Fibroblast of pulmonary artery (primary cell): ENCODE measurements around the gene ZNF274.

ENCODE experiments used
- DNase-seq: peaks from one replicate; pipeline ENCODE4 v3.0.0-alpha.2; 2010; ENCODE audit warnings: low read depth
- H3K4me3 ChIP-seq: replicated peaks from 2 replicates; pipeline ENCODE4 v1.5.1; 2011; ENCODE audit warnings: low read depth, mild to moderate bottlenecking, control low read depth, low read length, moderate library complexity
- CTCF ChIP-seq: IDR thresholded peaks from 2 replicates; pipeline ENCODE4 v1.5.1; 2011; ENCODE audit warnings: mild to moderate bottlenecking, control low read depth, low read length, inconsistent platforms; ENCODE audit errors: missing control alignments

Gene ZNF274

GRCh38 chr19:58212336-58213074, 29.6 kb downstream of the ZNF274 start:
- no peak for DNase-seq
- no peak overlapping the region for H3K4me3 ChIP-seq
- no peak for TF ChIP-seq CTCF

- DNase-seq, result no peak
- TF ChIP-seq CTCF, result no peak
- H3K4me3 ChIP-seq, result no peak overlapping the region
Observed at GRCh38 chr19:58213075-58213369, 30.2 kb downstream of the ZNF274 start.

- no peak overlapping the region for H3K4me3 ChIP-seq
- TF ChIP-seq CTCF, result no peak
- DNase-seq, result no peak
Observed at GRCh38 chr19:58217069-58217481, 34.2 kb downstream of the ZNF274 start.

- TF ChIP-seq CTCF, result no peak
- no peak for DNase-seq
Observed at GRCh38 chr19:58217607-58218391, 34.9 kb downstream of the ZNF274 start.

GRCh38 chr19:58218899-58219298, 36.0 kb downstream of the ZNF274 start:
- DNase-seq, result peak; percentile 34
- peak; percentile 15 for TF ChIP-seq CTCF
- H3K4me3 ChIP-seq, result no peak overlapping the region

More at GRCh38 chr19:58217607-58218391, 34.9 kb downstream of the ZNF274 start:
- no peak overlapping the region for H3K4me3 ChIP-seq

- peak overlapping the region; percentile 86 for H3K4me3 ChIP-seq
- no peak for DNase-seq
- no peak for TF ChIP-seq CTCF
Observed at GRCh38 chr19:58227964-58228584, 45.2 kb downstream of the ZNF274 start.
